Mammary epithelial cell (primary cell): ENCODE measurements around the gene DCAKD.

Experiments
- CTCF ChIP-seq, 2 donors: IDR thresholded peaks in 1 of 2; conservative IDR thresholded peaks in 1 of 2; 2 replicates each; pipeline ENCODE4 v1.5.1; 2011 to 2012; ENCODE audit warnings: inconsistent platforms in 2 of 2, low read length in 2 of 2, mild to moderate bottlenecking in 2 of 2, control low read depth in 1 of 2, low read depth in 1 of 2; ENCODE audit not compliant: insufficient read depth in 1 of 2; ENCODE audit errors: extremely low read depth in 1 of 2
- EZH2 ChIP-seq: IDR thresholded peaks from 2 replicates; pipeline ENCODE4 v1.6.1; 2012; ENCODE audit warnings: low read length, inconsistent platforms, borderline replicate concordance

- TF ChIP-seq CTCF (conservative IDR thresholded peaks at IDR 0.05 in 1 of 2, IDR thresholded peaks at IDR 0.05 in 1 of 2; ENCODE audit: extremely low read depth in 1 of 2, insufficient read depth in 1 of 2, low read depth in 1 of 2, low read length in 2 of 2), result no peak
- TF ChIP-seq EZH2, result no peak
Measured at GRCh38 chr17:45090711-45091110, 39.3 kb upstream of the DCAKD start.
